Measurements from ENCODE around the gene IGSF8. TPM values are rescaled to one million over a fixed set of nuclear protein-coding genes. Genes with fewer than 3 reads are reported as not detected.

IGSF8 gene
- total RNA-seq, 1 donor from 2014 or later: 37.9 TPM

DNA sequence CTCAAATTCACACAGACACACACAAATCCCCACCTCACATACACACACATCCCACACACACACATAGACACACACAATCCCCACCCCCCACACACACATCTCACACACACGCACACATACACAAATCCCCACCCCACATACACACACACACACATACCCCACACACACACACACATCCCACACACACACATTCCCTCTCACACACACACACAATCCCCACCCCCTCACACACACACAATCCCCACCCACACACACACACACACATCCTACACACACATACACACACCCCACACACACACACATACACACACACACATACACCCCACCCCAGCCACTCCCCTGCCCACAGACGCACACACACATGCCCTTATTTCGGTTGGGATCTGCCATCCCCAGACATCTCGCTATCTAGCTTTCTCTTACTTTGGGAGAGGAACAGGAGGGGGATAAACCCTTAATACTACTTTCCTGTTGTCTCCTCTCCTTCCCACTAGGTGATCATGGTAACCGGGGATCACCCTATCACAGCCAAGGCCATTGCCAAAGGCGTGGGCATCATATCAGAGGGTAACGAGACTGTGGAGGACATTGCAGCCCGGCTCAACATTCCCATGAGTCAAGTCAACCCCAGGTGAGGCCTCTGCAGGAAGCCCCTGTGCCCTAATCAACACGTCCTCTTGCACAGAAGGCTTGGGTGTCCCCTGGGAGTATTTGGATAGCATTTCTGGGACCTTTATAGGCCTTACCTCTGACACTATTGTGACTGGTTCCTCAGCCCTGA lies 35.8 kb upstream of the IGSF8 start:
- Histone ChIP-seq H3K4me3 (no peak overlapping the region), H3K27ac (peak overlapping the region; percentile 70 to 96), H3K36me3 (peaks cover 27 to 52% of the 10 kb centered on the region in 2 donors), H3K4me1 (peaks cover 10 to 21% of the 10 kb centered on the region in 2 donors), H3K27me3 (no peaks in the 10 kb centered on the region), H3K9me3 (no peaks in the 10 kb centered on the region)
- peak in 1 of 2 donors; percentile 49 for DNase-seq (ENCODE audit: low spot score in 2 of 2)
- TF ChIP-seq, protein P1, sequence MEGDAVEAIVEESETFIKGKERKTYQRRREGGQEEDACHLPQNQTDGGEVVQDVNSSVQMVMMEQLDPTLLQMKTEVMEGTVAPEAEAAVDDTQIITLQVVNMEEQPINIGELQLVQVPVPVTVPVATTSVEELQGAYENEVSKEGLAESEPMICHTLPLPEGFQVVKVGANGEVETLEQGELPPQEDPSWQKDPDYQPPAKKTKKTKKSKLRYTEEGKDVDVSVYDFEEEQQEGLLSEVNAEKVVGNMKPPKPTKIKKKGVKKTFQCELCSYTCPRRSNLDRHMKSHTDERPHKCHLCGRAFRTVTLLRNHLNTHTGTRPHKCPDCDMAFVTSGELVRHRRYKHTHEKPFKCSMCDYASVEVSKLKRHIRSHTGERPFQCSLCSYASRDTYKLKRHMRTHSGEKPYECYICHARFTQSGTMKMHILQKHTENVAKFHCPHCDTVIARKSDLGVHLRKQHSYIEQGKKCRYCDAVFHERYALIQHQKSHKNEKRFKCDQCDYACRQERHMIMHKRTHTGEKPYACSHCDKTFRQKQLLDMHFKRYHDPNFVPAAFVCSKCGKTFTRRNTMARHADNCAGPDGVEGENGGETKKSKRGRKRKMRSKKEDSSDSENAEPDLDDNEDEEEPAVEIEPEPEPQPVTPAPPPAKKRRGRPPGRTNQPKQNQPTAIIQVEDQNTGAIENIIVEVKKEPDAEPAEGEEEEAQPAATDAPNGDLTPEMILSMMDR (IDR thresholded peaks at IDR 0.05): no peak
- intact Hi-C loops (cut with DNase I): loop anchor here (2.0 kb wide), 1 partner anchor 15 kb away; no protein-coding TSS in a partner anchor

DNA sequence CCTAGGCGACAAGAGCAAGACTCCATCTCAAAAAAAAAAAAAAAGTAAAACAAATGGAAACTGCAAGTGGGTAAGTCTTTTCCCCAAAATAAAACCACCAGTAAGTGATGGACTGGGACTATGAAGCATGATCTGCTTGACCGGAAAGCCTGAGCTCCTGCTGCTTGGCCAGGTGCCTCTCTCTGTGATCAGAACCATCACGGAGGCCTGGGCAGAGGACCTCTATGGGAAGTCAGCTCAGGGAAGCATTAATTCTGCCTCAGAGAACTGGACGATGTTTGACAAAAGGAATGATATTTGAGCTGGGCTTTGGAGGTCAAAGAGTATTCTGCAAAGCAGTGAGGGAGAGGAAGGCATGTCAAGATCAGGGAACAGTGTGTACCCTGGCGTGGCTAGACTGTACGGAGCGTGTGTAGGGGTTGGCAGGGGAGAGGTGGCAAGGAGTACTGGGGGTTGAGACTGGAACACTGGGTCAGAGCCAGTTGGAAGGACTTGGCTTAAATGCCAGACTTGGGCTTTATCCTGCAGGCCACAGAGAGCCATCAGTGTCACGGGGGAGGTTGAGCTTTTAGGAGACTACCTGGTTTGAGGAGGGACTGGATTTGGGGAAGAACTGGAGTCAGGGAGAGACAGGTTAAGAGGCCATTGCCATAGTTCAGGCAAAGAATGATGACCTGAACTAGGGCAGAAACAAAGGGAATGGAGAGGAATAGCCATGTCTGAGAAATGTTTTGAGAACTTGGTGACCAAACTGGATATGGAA lies 33.6 kb upstream of the IGSF8 start:
- TF ChIP-seq, protein P1 (IDR thresholded peaks at IDR 0.05): no peak
- Histone ChIP-seq H3K4me1 (peaks cover 10 to 21% of the 10 kb centered on the region in 2 donors), H3K9me3 (no peaks in the 10 kb centered on the region), H3K4me3 (no peak overlapping the region), H3K27ac (peak overlapping the region; percentile 86 to 96), H3K36me3 (peaks cover 33 to 64% of the 10 kb centered on the region in 2 donors), H3K27me3 (no peaks in the 10 kb centered on the region)
- intact Hi-C loops (cut with DNase I): loop anchor here (2.0 kb wide), 2 partner anchors 17 to 27 kb away; no protein-coding TSS in a partner anchor
- peak; percentile 40 to 90 for DNase-seq (ENCODE audit: low spot score in 2 of 2)

DNA sequence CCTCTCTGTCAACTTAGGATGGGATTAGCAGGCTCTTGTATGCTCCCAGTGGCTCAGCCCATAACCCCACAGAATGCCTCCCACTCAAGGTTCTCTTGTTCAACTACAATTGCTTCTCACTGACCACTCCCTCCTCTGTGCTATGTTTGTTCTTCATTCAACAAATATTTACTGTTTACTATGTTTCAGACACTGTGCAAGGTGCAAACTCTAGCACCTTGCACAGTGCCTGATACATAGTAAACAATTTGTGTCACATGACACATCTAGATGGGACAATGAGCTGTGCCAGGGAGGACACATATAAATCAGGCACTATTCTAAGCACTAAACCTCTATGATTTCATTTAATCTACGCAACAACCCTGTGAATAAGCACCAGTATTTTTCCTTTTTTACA lies 32.5 kb upstream of the IGSF8 start:
- Histone ChIP-seq H3K4me1 (peaks cover 10 to 21% of the 10 kb centered on the region in 2 donors), H3K9me3 (no peaks in the 10 kb centered on the region), H3K27me3 (no peaks in the 10 kb centered on the region), H3K27ac (peak overlapping the region; percentile 86 to 96), H3K36me3 (peaks cover 33 to 64% of the 10 kb centered on the region in 2 donors), H3K4me3 (no peak overlapping the region)
- intact Hi-C loops (cut with DNase I): loop anchor here (2.0 kb wide), 1 partner anchor 26 kb away; no protein-coding TSS in a partner anchor
- no peak for DNase-seq (ENCODE audit: low spot score in 2 of 2)
- TF ChIP-seq, protein P1 (IDR thresholded peaks at IDR 0.05): no peak

DNA sequence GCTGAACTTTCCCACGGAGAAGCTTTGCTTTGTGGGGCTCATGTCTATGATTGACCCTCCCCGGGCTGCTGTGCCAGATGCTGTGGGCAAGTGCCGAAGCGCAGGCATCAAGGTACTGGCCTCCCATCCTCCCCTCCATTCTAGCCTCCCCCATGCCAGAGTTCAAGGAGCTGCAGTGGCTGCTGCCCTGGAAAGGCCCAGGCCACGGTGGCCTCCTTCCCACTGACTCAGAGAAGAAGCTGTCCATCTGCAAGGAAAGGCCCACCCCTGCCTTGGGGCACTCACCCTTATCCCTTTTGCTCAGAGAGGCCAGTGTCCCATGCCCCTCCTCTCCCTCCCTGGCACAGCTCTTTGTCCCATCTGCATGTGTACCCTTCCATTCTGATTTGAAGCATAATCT lies 32.1 kb upstream of the IGSF8 start:
- H3K36me3 ChIP-seq: peaks cover 33 to 64% of the 10 kb centered on the region in 2 donors
- peaks cover 10 to 22% of the 10 kb centered on the region in 2 donors for H3K4me1 ChIP-seq
- peak overlapping the region; percentile 86 to 96 for H3K27ac ChIP-seq
- no peaks in the 10 kb centered on the region for H3K27me3 ChIP-seq
- H3K4me3 ChIP-seq: no peak overlapping the region
- DNase-seq (ENCODE audit: low spot score in 2 of 2): no peak
- TF ChIP-seq, protein P1 (IDR thresholded peaks at IDR 0.05): no peak
- intact Hi-C loops (cut with DNase I): loop anchor here (2.0 kb wide), 1 partner anchor 26 kb away; no protein-coding TSS in a partner anchor
- H3K9me3 ChIP-seq: no peaks in the 10 kb centered on the region

DNA sequence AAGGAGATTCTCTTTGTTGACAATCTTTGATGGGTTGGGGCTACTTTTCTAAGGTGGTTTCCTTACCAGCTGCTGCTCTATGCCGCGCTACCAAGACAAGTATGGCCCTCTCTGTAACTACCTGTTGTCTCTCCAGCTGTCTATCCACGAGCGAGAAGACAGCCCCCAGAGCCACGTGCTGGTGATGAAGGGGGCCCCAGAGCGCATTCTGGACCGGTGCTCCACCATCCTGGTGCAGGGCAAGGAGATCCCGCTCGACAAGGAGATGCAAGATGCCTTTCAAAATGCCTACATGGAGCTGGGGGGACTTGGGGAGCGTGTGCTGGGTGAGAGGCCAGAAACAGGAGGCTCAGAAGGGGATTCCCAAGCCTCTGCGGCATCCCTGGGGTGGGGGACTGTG lies 31.5 kb upstream of the IGSF8 start:
- Histone ChIP-seq H3K27me3 (no peaks in the 10 kb centered on the region), H3K9me3 (no peaks in the 10 kb centered on the region), H3K36me3 (peaks cover 33 to 64% of the 10 kb centered on the region in 2 donors), H3K4me3 (no peak overlapping the region), H3K4me1 (peaks cover 10 to 27% of the 10 kb centered on the region in 2 donors), H3K27ac (peak overlapping the region; percentile 86 to 96)
- no peak for DNase-seq (ENCODE audit: low spot score in 2 of 2)
- intact Hi-C loops (cut with DNase I): loop anchor here (2.0 kb wide), 1 partner anchor 25 kb away; no protein-coding TSS in a partner anchor
- TF ChIP-seq, protein P1 (IDR thresholded peaks at IDR 0.05): no peak

All from ascending aorta (tissue), 2 donors.